GM23248 (cell line): ENCODE measurements around the gene NOTCH1. TPM values are rescaled to one million over a fixed set of nuclear protein-coding genes. Genes with fewer than 3 reads are reported as not detected.

Experiments used
- DNase-seq: peaks from one replicate; pipeline ENCODE4 v3.0.0-alpha.2; 2015
- H2AFZ ChIP-seq: fragments of 200-600 bp; sonication (generic); 2 replicates; pipeline ENCODE4 v1.6.1; 2016; ENCODE audit warnings: antibody characterized with exemption
- H3F3A ChIP-seq: fragments of 200-600 bp; sonication (generic); 2 replicates; pipeline ENCODE4 v1.6.1; 2016; ENCODE audit warnings: mild to moderate bottlenecking, antibody characterized with exemption, mixed run types; ENCODE audit not compliant: insufficient read depth
- H3K27ac ChIP-seq: fragments of 200-600 bp; sonication (generic); 2 replicates; pipeline ENCODE4 v1.5.1; 2016; ENCODE audit warnings: mild to moderate bottlenecking
- H3K27me3 ChIP-seq: fragments of 200-600 bp; sonication (generic); replicated peaks from 2 replicates; pipeline ENCODE4 v1.6.1; 2016; ENCODE audit warnings: mild to moderate bottlenecking; ENCODE audit not compliant: insufficient read depth
- H3K36me3 ChIP-seq: fragments of 200-600 bp; sonication (generic); 2 replicates; pipeline ENCODE4 v1.6.1; 2016; ENCODE audit warnings: low read depth, mild to moderate bottlenecking
- H3K4me1 ChIP-seq: fragments of 200-600 bp; sonication (generic); 2 replicates; pipeline ENCODE4 v1.6.1; 2016; ENCODE audit warnings: mild to moderate bottlenecking; ENCODE audit not compliant: insufficient read depth
- H3K4me2 ChIP-seq: fragments of 200-600 bp; sonication (generic); one replicate; pipeline ENCODE4 v1.6.1; 2016; ENCODE audit warnings: mild to moderate bottlenecking; ENCODE audit not compliant: unreplicated experiment
- H3K4me3 ChIP-seq: fragments of 200-600 bp; sonication (generic); 2 replicates; pipeline ENCODE4 v1.5.1; 2016; ENCODE audit warnings: mild to moderate bottlenecking
- H3K79me2 ChIP-seq: fragments of 200-600 bp; sonication (generic); 2 replicates; pipeline ENCODE4 v1.6.1; 2016; ENCODE audit warnings: mild to moderate bottlenecking; ENCODE audit not compliant: insufficient read depth
- H3K9ac ChIP-seq: fragments of 200-600 bp; sonication (generic); 2 replicates; pipeline ENCODE4 v1.6.1; 2016; ENCODE audit warnings: mild to moderate bottlenecking
- H3K9me2 ChIP-seq: fragments of 200-600 bp; sonication (generic); 2 replicates; pipeline ENCODE4 v1.6.1; 2016; ENCODE audit warnings: mixed run types, mild to moderate bottlenecking, moderate library complexity; ENCODE audit not compliant: insufficient read depth
- H3K9me3 ChIP-seq: fragments of 200-600 bp; sonication (generic); one replicate; pipeline ENCODE4 v1.6.1; 2017; ENCODE audit warnings: low read depth
- H4K20me1 ChIP-seq: fragments of 200-600 bp; sonication (generic); 2 replicates; pipeline ENCODE4 v1.6.0; 2016; ENCODE audit not compliant: insufficient read depth
- EZH2 ChIP-seq: fragments of 200-600 bp; sonication (generic); IDR thresholded peaks from 2 replicates; pipeline ENCODE4 v1.6.1; 2018; ENCODE audit warnings: antibody characterized with exemption, mild to moderate bottlenecking; ENCODE audit not compliant: insufficient read depth, poor library complexity, severe bottlenecking
- EZH2phosphoT487 ChIP-seq: fragments of 200-600 bp; sonication (generic); IDR thresholded peaks from 2 replicates; pipeline ENCODE4 v1.6.1; 2018; ENCODE audit warnings: antibody characterized with exemption, moderate library complexity, mild to moderate bottlenecking, low read depth; ENCODE audit not compliant: insufficient read depth
- WGBS, 2 experiments: methylation state at CpG; one replicate each; pipeline ENCODE4 v1.1.6; 2015 to 2017; ENCODE audit warnings: low lambda C conversion rate in 2 of 2, low coverage in 1 of 2; ENCODE audit errors: missing lambda C conversion rate in 2 of 2; 5-methylcytosine and 5-hydroxymethylcytosine counted together
- in situ Hi-C: fragments of 300-500 bp; cut with MboI; formaldehyde crosslinking; loops from 2 replicates; pipeline ENCODE4 v1.15.0; 2020
- polyA plus RNA-seq: library from polyadenylated mRNA; unstranded; fragments of >200 nt; fragmentation: Nextera tagmentation; extraction: Ambion mirVana; gene quantifications from 2 replicates; pipeline ENCODE4 v1.2.1, GENCODE V29; 2016
- total RNA-seq: library from RNA; depleted of rRNA; stranded (reverse); fragments of >200 nt; shearing (Covaris generic); gene quantifications from 2 replicates; pipeline ENCODE4 v1.2.3, GENCODE V29; 2014

Gene NOTCH1
- total and polyA plus RNA-seq, 2 experiments from 2014 or later = 1.5 to 5.7 TPM

- 88 to 91% methylated on average over 24 of the region's 24 CpGs for WGBS, 2 experiments
- Histone ChIP-seq H3K4me1 (no peaks in the 10 kb centered on the region), H3K4me3 (no peak overlapping the region), H3K79me2 (no peaks in the 10 kb centered on the region), H3K4me2 (no peak overlapping the region), H2AFZ (no peak overlapping the region), H3K27me3 (no peaks in the 10 kb centered on the region), H3F3A (no peaks in the 10 kb centered on the region), H3K27ac (no peak overlapping the region), H3K9me3 (no peaks in the 10 kb centered on the region), H3K9ac (no peak overlapping the region), H4K20me1 (no peaks in the 10 kb centered on the region), H3K36me3 (no peaks in the 10 kb centered on the region), H3K9me2 (no peaks in the 10 kb centered on the region)
- no peak for TF ChIP-seq EZH2phosphoT487
- no peak for TF ChIP-seq EZH2
- DNase-seq = no peak
- in situ Hi-C loops = no loop called here
These were observed 7.0 kb downstream of the NOTCH1 start for GRCh38 chr9:136538599-136539426.

- Histone ChIP-seq H3K79me2 (no peaks in the 10 kb centered on the region), H3K27ac (no peak overlapping the region), H3K27me3 (no peaks in the 10 kb centered on the region), H3K4me2 (no peak overlapping the region), H3K9ac (no peak overlapping the region), H3K9me3 (no peaks in the 10 kb centered on the region), H2AFZ (no peak overlapping the region), H3K9me2 (no peaks in the 10 kb centered on the region), H3F3A (no peaks in the 10 kb centered on the region), H3K36me3 (no peaks in the 10 kb centered on the region), H3K4me1 (no peaks in the 10 kb centered on the region), H4K20me1 (no peaks in the 10 kb centered on the region), H3K4me3 (no peak overlapping the region)
- in situ Hi-C loops = no loop called here
- TF ChIP-seq EZH2phosphoT487 (no peak), EZH2 (no peak)
- 86% methylated on average over 19 to 21 of the region's 21 CpGs for WGBS, 2 experiments
- peak; percentile 31 for DNase-seq
These were observed 7.8 kb downstream of the NOTCH1 start for GRCh38 chr9:136537896-136538598.

GRCh38 chr9:136537411-136537810 lies 8.4 kb downstream of the NOTCH1 start:
- Histone ChIP-seq H4K20me1 (no peaks in the 10 kb centered on the region), H3F3A (no peaks in the 10 kb centered on the region), H3K9me2 (no peaks in the 10 kb centered on the region), H3K9me3 (no peaks in the 10 kb centered on the region), H3K36me3 (no peaks in the 10 kb centered on the region), H3K4me2 (no peak overlapping the region), H3K27me3 (no peaks in the 10 kb centered on the region), H3K9ac (no peak overlapping the region), H2AFZ (no peak overlapping the region), H3K4me3 (no peak overlapping the region), H3K27ac (no peak overlapping the region), H3K4me1 (no peaks in the 10 kb centered on the region), H3K79me2 (no peaks in the 10 kb centered on the region)
- WGBS, 2 experiments = 92 to 95% methylated on average over 7 of the region's 7 CpGs
- in situ Hi-C loops = no loop called here
- TF ChIP-seq EZH2 (no peak), EZH2phosphoT487 (no peak)
- DNase-seq = no peak

GRCh38 chr9:136536721-136537241 lies 9.1 kb downstream of the NOTCH1 start:
- in situ Hi-C loops = no loop called here

More at GRCh38 chr9:136536721-136537241, 9.1 kb downstream of the NOTCH1 start:
- no peaks in the 10 kb centered on the region for H3K9me2 ChIP-seq
- H3K36me3 ChIP-seq = no peaks in the 10 kb centered on the region
- no peak overlapping the region for H3K9ac ChIP-seq
- no peak overlapping the region for H3K4me2 ChIP-seq
- no peaks in the 10 kb centered on the region for H4K20me1 ChIP-seq
- 90 to 91% methylated on average over 16 of the region's 16 CpGs for WGBS, 2 experiments
- no peak for DNase-seq
- H3K4me3 ChIP-seq = no peak overlapping the region
- H3K27me3 ChIP-seq = no peaks in the 10 kb centered on the region
- H3F3A ChIP-seq = no peaks in the 10 kb centered on the region
- no peak overlapping the region for H2AFZ ChIP-seq
- no peak overlapping the region for H3K27ac ChIP-seq
- H3K9me3 ChIP-seq = no peaks in the 10 kb centered on the region
- no peaks in the 10 kb centered on the region for H3K4me1 ChIP-seq
- TF ChIP-seq EZH2phosphoT487 = no peak
- no peak for TF ChIP-seq EZH2
- H3K79me2 ChIP-seq = no peaks in the 10 kb centered on the region
